OCI-M1 (cell line): Measurements from ENCODE around the gene MS4A6A.
"Not testable (repeated sequence)": the region's sequence is repeated elsewhere in the genome, so short reads cannot be mapped to it uniquely, and the experiment has no call there.

Source experiments
- DNase-seq: peaks from one replicate; lab custom pipeline; 2025; lab: John Stamatoyannopoulos, UW

MS4A6A gene

DNA sequence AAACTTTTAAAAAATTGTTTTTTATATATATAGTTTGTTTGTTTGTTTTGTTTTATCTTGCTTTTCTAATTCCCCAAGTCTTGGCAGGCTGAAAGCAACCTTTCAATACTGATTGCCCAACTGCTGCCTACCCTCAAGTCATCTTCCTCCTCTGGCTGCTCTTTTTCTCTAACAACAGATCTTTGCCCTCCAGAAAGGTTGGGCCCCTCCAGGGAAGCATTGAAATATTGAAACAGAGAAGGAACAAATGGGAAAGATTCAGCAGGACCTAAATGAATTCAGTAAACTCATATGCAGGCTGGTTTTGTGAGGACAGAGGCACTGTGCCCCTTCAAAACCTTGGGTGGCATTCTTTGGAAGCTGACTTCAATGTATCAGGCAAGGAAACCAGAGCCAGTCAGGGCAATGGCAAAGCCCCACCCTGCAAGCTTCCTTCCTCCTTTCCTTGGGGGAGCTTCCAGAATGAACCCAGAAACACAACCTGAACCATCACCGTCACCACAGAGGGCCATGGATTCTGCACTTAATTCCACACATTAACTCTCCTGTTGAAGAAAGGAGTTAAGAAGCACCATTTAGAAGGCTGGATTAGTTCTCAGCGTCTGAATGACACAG is 815 bp upstream of the MS4A6A start:
- peak; percentile 16 for DNase-seq

DNA sequence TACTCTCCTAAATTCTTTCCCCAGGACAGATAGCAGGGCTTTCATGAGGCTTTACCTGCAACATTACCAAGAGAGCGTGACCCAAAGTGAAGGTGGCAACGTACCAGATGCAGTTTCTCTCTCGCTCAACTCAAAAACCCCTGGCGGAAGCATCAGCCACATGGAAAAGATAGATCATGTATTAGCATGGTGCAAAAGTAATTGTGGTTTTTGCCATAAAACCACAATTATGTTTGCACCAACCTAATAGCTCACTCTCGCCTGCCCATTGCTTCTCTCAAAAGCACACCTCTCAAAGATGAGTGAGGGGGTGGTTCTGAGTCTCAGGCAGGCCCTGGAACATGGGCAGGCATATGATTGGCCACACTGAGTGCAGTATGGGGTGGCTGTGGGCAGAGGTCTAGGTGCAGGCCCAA is 7.0 kb downstream of the MS4A6A start:
- DNase-seq = no peak

DNA sequence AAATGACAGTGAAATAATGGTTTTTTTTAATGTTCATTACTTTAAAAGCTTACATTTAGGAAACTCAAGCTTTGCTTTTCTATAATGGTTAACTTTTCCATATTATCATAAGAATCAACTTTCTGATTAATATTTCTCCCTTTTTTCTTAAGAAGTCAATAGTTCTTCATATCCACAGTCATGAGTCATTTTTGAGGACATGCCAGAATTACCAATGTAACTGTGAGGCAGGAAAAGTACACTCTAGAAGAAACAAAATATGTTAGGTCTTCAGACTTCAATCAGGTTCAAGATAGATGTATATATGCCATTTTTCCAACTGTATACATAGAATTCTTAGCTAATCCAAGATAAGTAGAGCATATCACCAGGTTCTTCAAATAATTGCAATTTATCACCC is 10.9 kb downstream of the MS4A6A start:
- DNase-seq = no peak

DNA sequence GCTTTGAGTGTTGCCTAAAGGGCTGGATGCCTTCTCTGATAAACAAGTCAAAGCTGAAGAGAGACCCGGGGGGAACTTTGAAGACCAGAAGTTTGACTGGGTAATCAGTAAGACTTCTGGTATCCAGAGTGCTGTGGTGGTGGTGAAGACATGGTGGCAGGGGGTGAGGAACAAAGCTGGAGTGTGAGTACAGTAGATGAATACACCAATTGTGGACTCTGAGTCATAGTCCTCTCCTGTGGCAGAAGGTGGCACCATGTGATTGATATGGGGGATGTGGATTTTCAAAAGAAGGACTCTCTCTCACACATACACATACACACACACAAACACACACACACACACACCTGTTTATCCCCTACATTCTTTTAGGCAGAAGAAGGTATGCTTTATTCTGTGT is 12.3 kb downstream of the MS4A6A start:
- peak; percentile 23 for DNase-seq

DNA sequence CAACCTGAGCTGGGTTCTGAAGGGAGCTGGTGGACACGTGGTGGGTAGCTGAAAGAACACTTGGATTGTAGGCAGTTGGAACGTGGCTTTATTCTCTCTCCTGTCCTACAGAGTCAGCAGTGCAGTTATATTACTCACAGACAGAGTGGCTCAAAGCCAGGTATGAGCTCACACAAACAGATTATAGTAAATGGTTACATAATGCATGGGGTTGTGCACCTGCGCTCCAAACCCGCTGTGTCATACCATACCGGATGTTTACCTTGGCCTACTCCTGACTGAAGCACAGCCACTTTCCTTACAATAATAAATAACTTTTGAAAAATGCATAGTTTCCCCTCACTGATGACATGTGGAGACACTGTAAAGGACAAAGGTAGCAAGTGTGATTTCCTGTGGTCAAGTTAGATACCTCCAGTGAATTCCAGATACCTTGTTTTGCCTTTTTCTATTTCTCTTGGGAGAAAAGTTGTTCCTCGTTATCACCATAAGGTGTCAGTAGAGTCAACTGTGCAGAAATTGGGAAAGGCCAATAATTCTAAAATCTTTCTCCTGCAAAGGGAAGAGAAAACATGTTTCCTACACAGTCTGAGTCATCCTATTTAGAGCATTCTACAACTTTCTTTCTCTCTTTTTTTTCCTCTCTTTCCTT is 13.5 kb downstream of the MS4A6A start:
- peak; percentile 83 for DNase-seq

DNA sequence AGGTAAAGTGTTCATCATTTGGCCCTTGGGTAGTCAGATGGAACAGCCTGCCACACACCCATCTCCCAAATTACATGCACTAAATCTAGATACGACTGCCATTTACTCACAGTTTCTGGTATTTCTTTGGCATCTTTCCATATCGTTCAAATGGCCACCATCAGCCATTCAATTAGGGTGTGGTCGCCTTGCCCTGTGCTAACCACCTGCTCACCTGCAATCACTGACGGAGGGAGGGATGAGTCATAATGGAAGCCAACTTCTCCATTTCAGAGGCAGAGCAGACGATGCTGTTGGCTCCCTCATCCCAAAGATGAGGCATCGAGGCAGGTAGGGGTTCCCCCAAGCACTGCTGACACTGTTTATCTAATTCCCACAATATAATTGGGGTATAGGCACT is 14.6 kb downstream of the MS4A6A start:
- no peak for DNase-seq

DNA sequence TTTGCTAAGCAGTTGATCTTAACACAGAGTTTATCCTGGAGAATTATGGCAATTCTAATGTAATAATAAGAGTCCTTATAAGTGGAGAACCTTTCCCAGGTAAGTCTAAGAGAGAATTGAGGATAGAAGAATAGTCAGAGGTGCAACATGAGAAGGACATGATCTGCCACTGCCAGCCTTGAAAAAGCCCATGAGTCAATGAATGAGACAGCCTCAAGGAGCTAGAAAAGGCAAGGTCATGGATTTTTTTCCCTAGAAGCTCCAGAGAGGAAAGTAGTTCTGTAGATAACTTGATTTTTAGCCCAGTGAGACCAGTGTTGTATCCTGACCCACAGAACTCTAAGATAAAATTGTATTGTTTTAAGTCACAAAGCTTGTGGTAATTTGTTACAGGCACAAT is 16.9 kb downstream of the MS4A6A start:
- no peak for DNase-seq

DNA sequence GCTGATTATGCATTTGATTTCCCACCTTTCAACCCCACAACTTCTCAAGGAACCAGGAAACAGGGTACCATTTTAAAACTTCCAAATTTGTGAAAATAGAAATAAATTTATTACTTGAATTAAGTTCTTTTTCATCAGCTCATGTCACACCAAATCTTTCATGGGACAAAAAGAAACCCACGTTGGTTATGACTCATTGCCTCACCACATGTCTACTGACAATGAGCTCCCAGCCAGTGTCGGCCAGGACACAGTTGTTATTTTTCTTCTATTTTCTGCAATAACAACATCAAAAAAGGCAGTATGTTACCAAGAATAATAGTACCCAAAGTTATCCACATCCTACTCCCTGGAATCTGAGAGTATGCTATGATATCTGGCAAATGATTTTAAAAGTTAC is 17.3 kb downstream of the MS4A6A start:
- peak; percentile 20 for DNase-seq

DNA sequence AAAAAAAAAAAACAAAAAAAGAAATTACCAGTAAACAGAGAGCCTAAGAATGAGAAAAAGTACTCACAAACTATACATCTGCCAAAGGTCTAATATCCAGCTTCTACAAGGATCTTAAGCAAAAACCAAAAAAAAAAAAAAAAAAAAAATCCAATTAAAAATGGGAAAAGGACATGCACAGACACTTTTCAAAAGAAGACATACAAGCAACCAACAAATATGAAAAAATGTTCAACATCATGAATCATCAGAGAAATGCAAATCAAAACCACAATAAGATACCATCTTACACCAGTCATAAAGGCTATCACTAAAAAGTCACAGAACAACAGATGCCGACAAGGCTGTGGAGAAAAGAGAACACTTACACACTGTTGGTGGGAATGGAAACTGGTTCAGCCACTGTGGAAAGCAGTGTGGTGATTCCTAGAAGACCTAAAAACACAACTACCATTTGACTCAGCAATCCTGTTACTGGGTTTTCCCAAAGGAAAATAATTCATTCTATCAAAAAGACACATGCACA is 18.3 kb downstream of the MS4A6A start:
- DNase-seq = peak; percentile 27

DNA sequence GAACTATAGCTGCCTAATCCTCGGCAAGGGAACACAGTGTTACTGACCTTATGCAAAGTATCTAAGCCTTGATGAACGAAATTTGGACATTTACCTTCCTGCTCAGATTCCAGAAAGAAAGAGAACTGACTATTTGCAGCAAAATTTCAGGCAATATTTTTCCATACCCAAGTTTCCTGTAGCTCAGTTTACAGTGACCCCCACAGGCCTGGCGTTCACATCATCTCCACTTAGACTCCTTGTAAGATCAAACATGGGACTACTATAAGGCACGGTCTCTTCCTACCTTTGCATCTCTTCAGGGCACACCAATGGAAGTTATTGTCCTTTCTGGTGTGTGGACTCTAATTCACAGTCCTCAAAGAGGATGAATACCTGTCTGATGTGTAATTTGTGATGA is 21.1 kb downstream of the MS4A6A start:
- DNase-seq = no peak

DNA sequence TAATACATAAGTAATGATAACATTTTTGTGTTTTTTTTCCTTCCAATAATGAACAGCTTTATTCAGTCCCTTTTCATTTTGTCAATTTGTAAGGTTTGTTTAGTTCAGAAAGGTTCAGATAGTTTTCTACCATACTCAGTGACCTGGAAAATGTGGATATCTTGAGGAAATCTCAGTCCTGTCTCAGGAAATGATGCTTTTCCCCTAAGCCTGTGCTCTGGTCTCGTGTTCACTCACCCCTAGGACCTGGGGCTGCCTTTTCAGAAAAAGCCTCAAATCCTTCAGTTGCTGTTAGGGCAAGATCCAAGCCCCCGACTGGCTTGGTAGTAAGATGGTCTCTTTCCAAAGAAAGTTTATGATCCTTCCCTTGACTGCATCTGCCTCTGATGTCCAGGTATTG is 21.8 kb downstream of the MS4A6A start:
- DNase-seq = no peak

DNA sequence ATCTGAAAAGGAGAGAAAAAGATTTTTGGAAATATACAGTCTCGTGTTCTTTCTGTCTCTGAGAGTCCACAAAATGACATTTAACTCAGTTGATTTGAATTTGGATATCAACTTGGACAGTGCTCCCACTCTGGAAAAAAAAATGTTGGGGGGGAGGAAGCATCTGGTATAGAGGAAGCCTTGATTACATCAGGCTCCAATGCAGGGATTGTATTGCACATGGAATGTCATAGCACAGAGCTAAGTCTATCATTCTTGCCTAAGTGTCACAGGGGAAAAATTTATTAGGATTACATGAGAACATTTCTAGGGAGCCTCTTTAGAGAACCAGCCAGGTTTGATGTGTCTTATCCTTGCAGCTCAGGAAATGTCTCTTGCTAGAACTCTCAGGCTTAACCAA is 23.0 kb downstream of the MS4A6A start:
- no peak for DNase-seq

DNA sequence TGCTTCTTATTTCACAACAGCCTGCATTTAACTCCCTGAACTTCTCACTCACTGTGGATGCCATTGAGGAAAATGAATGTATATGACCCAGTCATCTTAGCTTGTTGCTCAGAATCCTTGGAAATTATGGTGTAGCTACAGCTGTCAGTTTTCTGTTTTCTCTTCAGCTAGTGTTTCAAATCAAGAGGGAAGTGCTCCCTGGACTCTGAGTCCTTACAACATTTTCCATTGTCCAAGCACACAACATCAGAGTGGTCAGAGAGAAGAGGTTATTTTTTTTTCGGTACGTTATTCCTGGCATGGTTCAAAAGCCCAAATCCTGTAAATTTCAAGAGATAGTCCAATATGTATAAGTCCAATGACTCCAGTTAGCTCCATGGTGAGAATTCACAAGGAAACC is 23.6 kb downstream of the MS4A6A start:
- no peak for DNase-seq

DNA sequence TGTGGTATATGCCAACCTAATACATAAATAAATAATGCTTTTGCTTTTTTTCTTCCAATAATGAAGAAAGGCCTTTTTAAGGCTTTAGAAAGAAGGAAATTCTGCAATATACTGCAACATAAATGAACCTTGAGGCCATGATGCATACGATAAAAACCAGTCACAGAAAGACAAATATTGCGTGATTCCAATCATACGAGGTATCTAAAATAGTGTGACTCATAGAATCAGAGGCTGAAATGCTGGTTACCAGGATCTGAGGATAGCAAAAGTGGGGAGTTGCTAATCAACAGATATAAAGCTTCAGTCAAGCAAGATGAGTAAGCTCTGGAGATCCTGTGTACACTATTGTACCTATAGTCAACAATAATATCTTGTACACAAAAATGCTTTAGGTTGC is 24.2 kb downstream of the MS4A6A start:
- peak; percentile 26 for DNase-seq

DNA sequence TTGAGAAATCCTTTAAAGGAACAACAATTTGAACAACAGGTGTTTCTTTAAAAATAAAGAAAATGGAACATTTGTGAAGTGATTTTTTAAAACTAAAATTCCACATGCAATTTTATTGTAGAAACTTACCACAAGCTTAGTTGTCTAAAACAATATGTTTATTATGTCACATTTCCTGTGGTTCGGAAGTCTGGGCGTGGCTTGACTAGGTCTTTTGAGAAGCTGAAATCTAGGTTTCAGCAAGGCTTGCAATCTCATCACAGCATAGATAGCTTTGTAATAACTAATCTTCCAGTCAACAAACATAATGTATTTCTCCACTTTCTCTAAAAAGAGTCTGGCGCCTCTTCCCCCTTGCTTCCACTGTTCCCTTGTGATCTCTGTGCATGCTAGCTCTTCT is 27.0 kb downstream of the MS4A6A start:
- DNase-seq = no peak

DNA sequence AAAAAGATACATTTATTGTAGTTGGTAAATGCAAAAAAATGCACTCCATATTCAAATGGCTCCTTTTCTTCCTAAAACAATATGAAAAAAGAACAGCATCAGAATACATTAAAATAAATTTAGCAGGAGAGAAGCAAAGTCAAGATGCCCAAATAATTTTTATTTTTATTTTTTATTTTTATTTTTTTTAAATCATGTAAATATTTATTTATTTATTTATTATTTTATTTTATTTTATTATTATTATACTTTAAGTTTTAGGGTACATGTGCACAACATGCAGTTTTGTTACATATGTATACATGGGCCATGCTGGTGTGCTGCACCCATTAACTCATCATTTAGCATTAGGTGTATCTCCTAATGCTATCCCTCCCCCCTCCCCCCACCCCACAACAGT is 30.2 kb downstream of the MS4A6A start:
- DNase-seq = not testable (repeated sequence)

DNA sequence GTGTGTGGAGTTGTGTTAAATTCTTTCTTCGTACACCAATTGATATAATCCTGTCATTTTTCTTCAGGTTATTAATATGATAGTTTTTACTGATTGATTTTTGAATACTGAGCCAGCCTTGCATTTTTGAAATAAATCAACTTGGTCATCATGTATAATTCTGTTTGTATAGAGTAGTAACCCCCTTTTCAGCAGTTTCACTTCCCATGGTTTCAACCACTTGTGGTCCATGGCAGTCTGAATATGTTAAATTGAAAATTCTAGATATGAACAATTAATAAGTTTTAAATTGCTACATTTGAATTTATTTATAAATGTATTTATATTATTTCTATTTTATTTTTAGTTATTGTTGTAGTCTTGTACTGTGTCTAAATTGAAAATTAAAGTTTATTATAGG is 32.6 kb downstream of the MS4A6A start:
- no peak for DNase-seq

DNA sequence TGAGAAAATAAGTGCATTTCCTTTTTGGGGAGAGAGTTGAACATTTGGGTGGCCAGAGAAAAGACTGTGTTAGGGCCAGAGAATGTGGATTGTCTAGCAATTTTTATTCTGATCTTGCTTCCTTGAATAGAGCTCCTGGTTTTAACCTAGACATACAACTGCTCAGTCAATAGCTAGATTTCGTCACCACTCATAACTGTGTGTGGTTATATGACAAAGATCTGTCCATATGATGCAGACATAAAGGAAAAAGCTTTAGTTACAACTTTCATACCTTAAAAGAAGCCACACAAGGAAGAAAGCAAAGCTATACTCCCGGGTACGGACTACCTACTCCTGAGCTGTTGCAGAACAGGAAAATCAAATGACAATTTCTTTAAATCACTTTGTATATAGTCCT is 37.2 kb downstream of the MS4A6A start:
- DNase-seq = peak; percentile 31

DNA sequence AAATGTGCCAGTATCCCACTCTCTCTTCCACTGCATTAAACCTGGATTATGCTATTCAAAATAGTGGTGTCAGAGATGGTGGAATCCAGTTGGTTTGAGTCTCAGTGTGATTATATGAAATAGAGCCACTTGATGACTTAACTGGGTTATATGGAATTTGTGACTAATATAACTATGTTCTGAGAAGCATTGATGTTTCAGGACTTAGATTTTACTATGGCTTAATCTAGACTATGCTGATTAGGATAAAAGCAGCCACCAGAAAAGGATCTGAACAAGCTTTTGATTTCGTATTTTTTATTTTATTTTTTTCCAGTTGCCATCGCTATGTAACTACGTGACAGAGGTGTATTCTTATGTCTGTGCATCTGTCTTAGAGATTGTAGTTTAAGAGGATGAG is 39.1 kb downstream of the MS4A6A start:
- DNase-seq = no peak

DNA sequence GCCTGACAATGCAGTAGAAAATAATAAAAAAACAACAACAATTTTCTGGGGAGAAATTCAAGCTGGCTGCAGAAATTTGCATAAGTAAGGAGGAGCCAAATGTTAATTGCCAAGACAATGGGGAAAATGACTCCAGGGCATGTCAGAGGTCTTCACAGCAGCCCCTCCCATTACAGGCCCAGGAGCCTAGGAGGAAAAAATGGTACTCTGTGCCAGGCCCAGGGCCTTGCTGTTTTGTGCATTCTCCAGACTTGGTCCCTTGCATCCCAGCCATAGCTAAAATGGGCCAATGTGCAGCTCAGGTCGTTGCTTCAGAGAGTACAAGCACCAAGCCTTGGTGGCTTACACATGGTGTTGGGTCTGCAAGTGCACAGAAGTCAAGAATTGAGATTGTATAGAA is 49.0 kb downstream of the MS4A6A start:
- peak; percentile 6 for DNase-seq

DNA sequence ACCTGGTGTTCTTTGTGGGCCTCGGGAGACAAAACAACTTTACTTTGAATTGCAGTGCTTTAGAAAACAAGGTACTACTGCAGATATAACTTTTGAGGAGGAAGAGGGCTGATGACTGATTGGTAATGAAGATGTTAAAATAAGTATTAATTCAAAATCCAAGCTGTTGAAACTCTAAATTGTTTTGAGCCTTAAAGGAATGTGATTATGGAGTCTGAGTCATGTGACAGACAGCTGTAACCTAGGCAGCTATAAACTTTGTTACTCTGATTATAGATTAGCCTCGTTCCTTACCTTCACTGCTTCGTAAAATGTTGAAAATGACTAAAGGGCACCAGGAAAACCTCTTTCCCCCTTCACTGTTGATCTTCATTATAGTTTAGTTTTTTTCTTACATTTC is 51.0 kb downstream of the MS4A6A start:
- no peak for DNase-seq

DNA sequence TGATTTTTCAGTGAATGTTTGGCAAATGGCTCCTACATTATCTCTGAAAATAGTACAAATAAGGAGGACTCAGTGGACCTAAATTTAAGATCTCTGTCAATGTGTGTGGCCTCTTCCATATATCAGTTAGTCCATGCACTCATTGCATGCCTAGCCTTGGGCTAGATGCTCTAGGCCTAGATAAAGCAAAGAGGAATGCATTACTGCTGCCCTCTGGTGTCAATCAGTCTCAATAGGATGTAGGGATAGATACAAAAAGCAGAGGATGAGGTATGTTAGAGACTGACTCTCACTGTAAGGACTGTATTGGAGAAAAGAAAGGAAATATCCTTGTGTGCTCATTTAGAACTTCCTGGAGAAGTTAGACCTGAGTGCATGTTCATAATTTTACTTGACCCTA is 52.4 kb downstream of the MS4A6A start:
- DNase-seq = peak; percentile 96

DNA sequence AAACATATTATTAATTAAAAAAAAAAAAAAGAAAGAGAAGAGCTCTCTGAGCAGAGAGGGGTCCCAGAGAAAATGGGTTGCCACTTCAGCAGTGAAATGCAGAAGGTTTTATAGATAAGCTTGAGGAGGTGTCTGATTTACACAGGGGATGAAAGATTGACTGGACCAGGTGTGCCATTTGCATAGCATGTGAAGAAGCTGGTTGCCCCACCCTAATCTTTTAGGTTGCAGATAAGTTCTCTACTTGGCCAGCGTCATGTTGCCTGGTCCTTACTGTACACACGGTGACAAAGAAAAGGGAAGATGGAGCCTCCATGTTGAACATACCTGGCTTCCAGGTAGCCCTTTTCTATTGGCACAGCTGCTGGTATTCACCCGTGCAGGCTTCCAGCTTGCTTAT is 53.0 kb downstream of the MS4A6A start:
- DNase-seq = peak; percentile 63

DNA sequence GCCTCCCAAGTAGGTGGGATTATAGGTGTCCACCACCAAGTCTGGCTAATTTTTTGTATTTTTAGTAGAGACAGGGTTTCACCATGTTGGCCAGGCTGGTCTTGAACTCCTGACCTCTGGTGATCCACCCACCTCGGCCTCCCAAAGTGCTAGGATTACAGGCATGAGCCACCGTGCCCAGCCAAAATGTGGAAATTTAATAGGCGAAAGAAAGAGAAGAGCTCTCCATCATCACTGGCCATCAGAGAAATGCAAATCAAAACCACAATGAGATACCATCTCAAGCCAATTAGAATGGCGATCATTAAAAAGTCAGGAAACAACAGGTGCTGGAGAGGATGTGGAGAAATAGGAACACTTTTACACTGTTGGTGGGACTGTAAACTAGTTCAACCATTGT is 54.0 kb downstream of the MS4A6A start:
- not testable (repeated sequence) for DNase-seq
